H1 (cell line): ENCODE measurements around the gene MPC1. TPM values are rescaled to one million over a fixed set of nuclear protein-coding genes. Genes with fewer than 3 reads are reported as not detected.

ENCODE experiments used
- CTCF ChIA-PET: fragments of 300-600 bp; sonication (Branson Sonifier 250); formaldehyde crosslinking; loops from one replicate; lab custom pipeline; 2021; ENCODE audit not compliant: partially characterized antibody; lab: Charles Lee
- POLR2A ChIA-PET: fragments of 300-600 bp; sonication (Branson Sonifier 250); formaldehyde crosslinking; loops from one replicate; lab custom pipeline; 2021; ENCODE audit warnings: inconsistent platforms; ENCODE audit not compliant: partially characterized antibody; lab: Charles Lee
- DNase-seq, 2 experiments: peaks; one replicate each; pipeline versions ENCODE4 v3.0.0 to v3.0.0-alpha.2; 2010 to 2022; ENCODE audit warnings: low spot score in 2 of 2, low read depth in 1 of 2, mixed read lengths in 1 of 2
- FAIRE-seq: peaks from 2 replicates; lab custom pipeline; 2011; peaks lifted over from hg19 to GRCh38; lab: Jason Lieb, UNC
- H2AFZ ChIP-seq: 2 replicates; pipeline ENCODE4 v1.8.1; 2012; ENCODE audit warnings: low read length, inconsistent platforms
- H2AK5ac ChIP-seq: 2 replicates; pipeline ENCODE4 v1.6.1; 2013; ENCODE audit warnings: low read depth, low read length
- H2BK120ac ChIP-seq: replicated peaks from 2 replicates; pipeline ENCODE3; 2013; ENCODE audit warnings: low read depth, low read length, inconsistent platforms
- H2BK12ac ChIP-seq: 2 replicates; pipeline ENCODE4 v1.6.1; 2013; ENCODE audit warnings: low read depth, low read length
- H2BK15ac ChIP-seq: 2 replicates; pipeline ENCODE4 v1.6.1; 2013; ENCODE audit warnings: low read length
- H2BK20ac ChIP-seq: 2 replicates; pipeline ENCODE4 v1.6.1; 2013; ENCODE audit warnings: low read length
- H2BK5ac ChIP-seq: 2 replicates; pipeline ENCODE4 v1.6.1; 2013; ENCODE audit warnings: low read depth, low read length
- H3K14ac ChIP-seq: 2 replicates; pipeline ENCODE4 v1.6.1; 2013; ENCODE audit warnings: inconsistent platforms; ENCODE audit not compliant: insufficient read length
- H3K18ac ChIP-seq: 2 replicates; pipeline ENCODE4 v1.6.1; 2013; ENCODE audit warnings: low read length; ENCODE audit errors: extremely low read depth
- H3K23ac ChIP-seq: 2 replicates; pipeline ENCODE4 v1.6.1; 2013; ENCODE audit warnings: inconsistent platforms; ENCODE audit not compliant: insufficient read length
- H3K23me2 ChIP-seq: 2 replicates; pipeline ENCODE4 v1.6.1; 2013; ENCODE audit warnings: low read depth, low read length
- H3K27ac ChIP-seq: 2 replicates; pipeline ENCODE4 v1.6.1; 2011; ENCODE audit warnings: low read depth, low read length, inconsistent platforms
- H3K27me3 ChIP-seq, 4 experiments: replicated peaks in 1 of 4; 1 replicate in 1 of 4; 2 replicates in 3 of 4; pipeline versions ENCODE4 v1.6.1 to v1.8.1; 2011 to 2013; ENCODE audit warnings: low read length in 3 of 4, mild to moderate bottlenecking in 3 of 4, inconsistent platforms in 2 of 4, mixed read lengths in 2 of 4, moderate library complexity in 1 of 4; ENCODE audit not compliant: control insufficient read depth in 3 of 4, insufficient read depth in 3 of 4; ENCODE audit errors: extremely low read depth in 1 of 4
- H3K36me3 ChIP-seq, 4 experiments: 2 replicates each; pipeline versions ENCODE4 v1.6.1 to v1.8.1; 2011 to 2013; ENCODE audit warnings: mild to moderate bottlenecking in 4 of 4, low read length in 3 of 4, moderate library complexity in 2 of 4, control low read depth in 1 of 4, inconsistent platforms in 1 of 4; ENCODE audit not compliant: insufficient read depth in 4 of 4, control insufficient read depth in 2 of 4
- H3K4ac ChIP-seq: replicated peaks from 2 replicates; pipeline ENCODE3; 2013; ENCODE audit warnings: low read length, low read depth, mixed read lengths, inconsistent platforms; ENCODE audit not compliant: insufficient read length
- H3K4me1 ChIP-seq, 4 experiments: replicated peaks in 1 of 4; 1 replicate in 1 of 4; 2 replicates in 3 of 4; pipeline versions ENCODE4 v1.6.1 to v1.8.1; 2011 to 2013; ENCODE audit warnings: low read length in 3 of 4, inconsistent platforms in 2 of 4, mixed read lengths in 1 of 4; ENCODE audit not compliant: insufficient read depth in 4 of 4, control insufficient read depth in 3 of 4
- H3K4me2 ChIP-seq, 2 experiments: 2 replicates each; pipeline versions ENCODE4 v1.6.1 to v1.8.1; 2011 to 2013; ENCODE audit warnings: low read depth in 2 of 2, low read length in 2 of 2, control low read depth in 1 of 2, inconsistent platforms in 1 of 2, mild to moderate bottlenecking in 1 of 2; ENCODE audit not compliant: insufficient read depth in 1 of 2
- H3K4me3 ChIP-seq, 4 experiments: fragments of 200-600, 300-600 bp in 1 of 4; sonication (generic), shearing (Covaris generic), sonication (Bioruptor Twin) in 1 of 4; 2 replicates each; pipeline versions ENCODE4 v1.5.1 to v1.8.1; 2011 to 2016; ENCODE audit warnings: low read length in 4 of 4, low read depth in 3 of 4, control low read depth in 2 of 4, inconsistent platforms in 2 of 4, mild to moderate bottlenecking in 2 of 4, mixed read lengths in 1 of 4, moderate library complexity in 1 of 4; ENCODE audit not compliant: insufficient read depth in 2 of 4; ENCODE audit errors: extremely low read depth in 1 of 4
- H3K56ac ChIP-seq: replicated peaks from 2 replicates; pipeline ENCODE3; 2013; ENCODE audit warnings: low read depth, mild to moderate bottlenecking, mixed read lengths, low read length, inconsistent platforms; ENCODE audit not compliant: insufficient read length
- H3K79me1 ChIP-seq: 2 replicates; pipeline ENCODE4 v1.6.1; 2013; ENCODE audit warnings: low read depth, low read length, control low read depth
- H3K79me2 ChIP-seq, 2 experiments: 2 replicates each; pipeline versions ENCODE4 v1.6.1 to v1.8.1; 2012 to 2013; ENCODE audit warnings: low read length in 2 of 2, mild to moderate bottlenecking in 2 of 2, inconsistent platforms in 1 of 2; ENCODE audit not compliant: insufficient read depth in 2 of 2, control insufficient read depth in 1 of 2
- H3K9ac ChIP-seq, 4 experiments: replicated peaks in 1 of 4; 1 replicate in 1 of 4; 2 replicates in 3 of 4; pipeline versions ENCODE4 v1.6.1 to v1.8.1; 2011 to 2013; ENCODE audit warnings: low read depth in 3 of 4, low read length in 3 of 4, control low read depth in 2 of 4, mild to moderate bottlenecking in 2 of 4, moderate library complexity in 2 of 4, inconsistent platforms in 1 of 4; ENCODE audit errors: extremely low read depth in 1 of 4
- H3K9me3 ChIP-seq, 2 experiments: 2 replicates each; pipeline versions ENCODE4 v1.6.1 to v1.8.1; 2012 to 2013; ENCODE audit warnings: mild to moderate bottlenecking in 2 of 2, moderate library complexity in 2 of 2, control low read depth in 1 of 2, inconsistent platforms in 1 of 2, low read depth in 1 of 2, low read length in 1 of 2, mixed read lengths in 1 of 2; ENCODE audit not compliant: insufficient read depth in 2 of 2
- H4K20me1 ChIP-seq, 2 experiments: replicated peaks in 1 of 2; 2 replicates each; pipeline versions ENCODE3 to v1.8.1; 2011 to 2013; ENCODE audit warnings: inconsistent platforms in 2 of 2, low read length in 2 of 2, mild to moderate bottlenecking in 1 of 2; ENCODE audit not compliant: insufficient read depth in 2 of 2, control insufficient read depth in 1 of 2
- H4K5ac ChIP-seq: 2 replicates; pipeline ENCODE4 v1.6.1; 2013; ENCODE audit warnings: low read length, low read depth, mixed read lengths, inconsistent platforms; ENCODE audit not compliant: insufficient read length
- H4K8ac ChIP-seq: 2 replicates; pipeline ENCODE4 v1.8.0; 2013; ENCODE audit warnings: mild to moderate bottlenecking, moderate library complexity, low read length, inconsistent platforms; ENCODE audit not compliant: insufficient read depth; ENCODE audit errors: extremely low read depth
- H4K91ac ChIP-seq: replicated peaks from 2 replicates; pipeline ENCODE3; 2013; ENCODE audit warnings: low read length, mixed read lengths, inconsistent platforms; ENCODE audit not compliant: insufficient read length
- ATF3 ChIP-seq: IDR thresholded peaks from 2 replicates; pipeline ENCODE4 v1.6.1; 2011; ENCODE audit warnings: low read depth, mild to moderate bottlenecking, low read length; ENCODE audit not compliant: insufficient read depth
- BCL11A ChIP-seq, 2 experiments: IDR thresholded peaks; one replicate each; pipeline ENCODE4 v1.6.1; 2011; ENCODE audit warnings: low read depth in 2 of 2, low read length in 2 of 2, mild to moderate bottlenecking in 2 of 2
- BRCA1 ChIP-seq: IDR thresholded peaks from 2 replicates; pipeline ENCODE4 v1.6.1; 2012; ENCODE audit warnings: low read depth, low read length, improper control_type of control experiment
- CEBPB ChIP-seq: IDR thresholded peaks from 2 replicates; pipeline ENCODE4 v1.6.1; 2012; ENCODE audit warnings: low read depth, low read length
- CHD1 ChIP-seq: IDR thresholded peaks from 2 replicates; pipeline ENCODE4 v1.6.1; 2012; ENCODE audit warnings: low read depth, low read length, improper control_type of control experiment
- EGR1 ChIP-seq: IDR thresholded peaks from 2 replicates; pipeline ENCODE4 v1.6.1; 2011; ENCODE audit warnings: low read depth, low read length, borderline replicate concordance
- EP300 ChIP-seq, 2 experiments: IDR thresholded peaks; 1 replicate in 1 of 2; 2 replicates in 1 of 2; pipeline ENCODE4 v1.6.1; 2011 to 2012; ENCODE audit warnings: low read depth in 2 of 2, low read length in 2 of 2, mild to moderate bottlenecking in 2 of 2, borderline replicate concordance in 1 of 2, inconsistent platforms in 1 of 2, moderate library complexity in 1 of 2
- GABPA ChIP-seq: IDR thresholded peaks from 2 replicates; pipeline ENCODE4 v1.6.1; 2011; ENCODE audit warnings: mild to moderate bottlenecking, low read length, moderate library complexity, borderline replicate concordance; ENCODE audit not compliant: insufficient read depth
- POU5F1 ChIP-seq: IDR thresholded peaks from 2 replicates; pipeline ENCODE4 v1.6.1; 2011; ENCODE audit warnings: low read depth, mild to moderate bottlenecking, low read length, moderate library complexity
- RBBP5 ChIP-seq: IDR thresholded peaks from 2 replicates; pipeline ENCODE4 v1.7.1; 2012; ENCODE audit warnings: low read depth, mild to moderate bottlenecking, inconsistent platforms, low read length, moderate library complexity, borderline replicate concordance
- SIRT6 ChIP-seq: IDR thresholded peaks from one replicate; pipeline ENCODE4 v1.7.1; 2012; ENCODE audit warnings: low read length, inconsistent platforms
- SIX5 ChIP-seq: IDR thresholded peaks from 2 replicates; pipeline ENCODE4 v1.6.1; 2011; ENCODE audit warnings: mild to moderate bottlenecking, low read depth, low read length
- SP4 ChIP-seq: IDR thresholded peaks from 2 replicates; pipeline ENCODE4 v1.6.1; 2012; ENCODE audit warnings: low read length, inconsistent platforms
- TAF7 ChIP-seq: optimal IDR thresholded peaks from 2 replicates; pipeline ENCODE3; 2011; ENCODE audit warnings: low read depth, mild to moderate bottlenecking, inconsistent platforms, low read length, moderate library complexity, borderline replicate concordance
- WGBS, 2 experiments: shearing (Covaris generic) in 1 of 2; methylation state at CpG; one replicate each; pipeline versions ENCODE4 v1.1.6 to v1.1.7; 2013 to 2015; ENCODE audit warnings: low lambda C conversion rate in 2 of 2, mixed read lengths in 2 of 2, inconsistent platforms in 1 of 2, low coverage in 1 of 2, missing lambda C conversion rate in 1 of 2; ENCODE audit not compliant: insufficient replicate concordance in 2 of 2, insufficient coverage in 1 of 2, insufficient read length in 1 of 2; ENCODE audit errors: extremely low coverage in 1 of 2, missing lambda C conversion rate in 1 of 2; 5-methylcytosine and 5-hydroxymethylcytosine counted together
- polyA plus RNA-seq, 7 experiments: library from polyadenylated mRNA; depleted of rRNA in 3 of 7; stranded (reverse) in 5 of 7; unstranded in 2 of 7; fragments of >200 nt in 5 of 7; fragments of 200-250 nt in 2 of 7; gene quantifications; 1 replicate in 5 of 7; 2 replicates in 1 of 7; 4 replicates in 1 of 7; pipeline versions ENCODE4 v1.2.1 to v1.2.3, GENCODE V29; 2011 to 2013; ENCODE audit warnings: missing spikeins in 2 of 7, mixed read lengths in 2 of 7
- total RNA-seq: library from RNA; stranded (reverse); fragmentation: NEBNext Ultra II Directional; extraction: Animal tissue kit (Norgen Biotek cat#: 25700); gene quantifications from 2 replicates; pipeline ENCODE4 v1.2.1, GENCODE V29; 2021

The MPC1 gene
- total and polyA plus RNA-seq, 2 of the 8 experiments (the other 6 are each of a cell fraction or from before 2014, with no cell fraction given): 10.2 to 12.6 TPM

- H4K5ac ChIP-seq: no peak overlapping the region
- no peak overlapping the region for H4K8ac ChIP-seq
- H4K20me1 ChIP-seq: peaks cover 9 to 25% of the 10 kb centered on the region in 2 experiments
- POLR2A ChIA-PET: interaction anchor here (0.6 to 2.0 kb wide), 6 partner anchors 8 to 36 kb away, joined by 3 to 6 read pairs (median 4); no protein-coding TSS in a partner anchor
- H3K56ac ChIP-seq: no peak overlapping the region
- no peak overlapping the region for H4K91ac ChIP-seq
- FAIRE-seq (no peak), DNase-seq (no peak)
- H2BK12ac ChIP-seq: no peak overlapping the region
- H3K79me2 ChIP-seq: peaks cover 33 to 59% of the 10 kb centered on the region in 2 experiments
- H3K36me3 ChIP-seq: peaks cover 0 to 18% (median 3%) of the 10 kb centered on the region in 4 experiments; a peak in 4 of 8 replicates
- CTCF ChIA-PET: no interaction called here
- H2BK20ac ChIP-seq: no peak overlapping the region
- H2BK5ac ChIP-seq: no peak overlapping the region
- peak overlapping the region in 1 of 4 experiments; percentile 75; a peak in 1 of 7 replicates for H3K9ac ChIP-seq
- WGBS, 2 experiments: 78 to 100% methylated on average over 1 to 7 of the region's 7 CpGs
- peak overlapping the region; percentile 72 to 99 (median 93) for H3K4me3 ChIP-seq
- no peak overlapping the region for H2AK5ac ChIP-seq
- H3K27ac ChIP-seq: no peak overlapping the region
- H3K18ac ChIP-seq: no peak overlapping the region
- H3K4me1 ChIP-seq: peaks cover 0 to 2% (median 0%) of the 10 kb centered on the region in 4 experiments; a peak in 2 of 7 replicates
- peak overlapping the region; percentile 82 to 89 for H3K4me2 ChIP-seq
- H2BK120ac ChIP-seq: no peak overlapping the region
- no peaks in the 10 kb centered on the region for H3K27me3 ChIP-seq
- H3K23ac ChIP-seq: no peak overlapping the region
- H3K9me3 ChIP-seq: no peaks in the 10 kb centered on the region
- peaks cover 5% of the 10 kb centered on the region for H3K23me2 ChIP-seq
- no peak overlapping the region for H2AFZ ChIP-seq
- H3K4ac ChIP-seq: no peak overlapping the region
- no peak overlapping the region for H2BK15ac ChIP-seq
- H3K79me1 ChIP-seq: peaks cover 32% of the 10 kb centered on the region
- no peak overlapping the region for H3K14ac ChIP-seq
- TF ChIP-seq TAF7 (no peak), BCL11A (IDR thresholded peaks at IDR 0.05; ENCODE audit: low read depth in 2 of 2, low read length in 2 of 2) (no peak), ATF3 (no peak), RBBP5 (no peak), SIX5 (no peak), SP4 (no peak), SIRT6 (no peak), GABPA (no peak), BRCA1 (no peak), CHD1 (no peak), POU5F1 (no peak), EP300 (IDR thresholded peaks at IDR 0.05; ENCODE audit: borderline replicate concordance in 1 of 2, low read depth in 2 of 2, low read length in 2 of 2) (no peak), CEBPB (no peak), EGR1 (no peak)
These were observed 41.3 kb downstream of the MPC1 start for GRCh38 chr6:166341464-166341863.
